Measurements from ENCODE around the gene MAEA.
A peak's percentile ranks its signal among the peaks of the same experiment; 100 is the strongest.
"Not testable (repeated sequence)": the region's sequence is repeated elsewhere in the genome, so short reads cannot be mapped to it uniquely, and the experiment has no call there.

MAEA gene

GRCh38 chr4:1323280-1323634 lies 33.6 kb downstream of the MAEA start:
- no peak for TF ChIP-seq CTCF (IDR thresholded peaks at IDR 0.05; ENCODE audit: low read depth, low read length)

GRCh38 chr4:1323635-1324442 lies 34.1 kb downstream of the MAEA start:
- peak; percentile 56 to 98 for DNase-seq (ENCODE audit: low read depth in 2 of 2)
- no peak for TF ChIP-seq CTCF (IDR thresholded peaks at IDR 0.05; ENCODE audit: low read depth, low read length)
- no peak overlapping the region for H3K4me3 ChIP-seq (replicated peaks in 1 of 2; ENCODE audit: low read depth in 2 of 2, low read length in 2 of 2)

More at GRCh38 chr4:1323280-1323634, 33.6 kb downstream of the MAEA start:
- H3K4me3 ChIP-seq (replicated peaks in 1 of 2; ENCODE audit: low read depth in 2 of 2, low read length in 2 of 2) = no peak overlapping the region
- DNase-seq (ENCODE audit: low read depth in 2 of 2) = no peak

GRCh38 chr4:1324443-1325175 lies 34.9 kb downstream of the MAEA start:
- DNase-seq (ENCODE audit: low read depth in 2 of 2) = peak in 1 of 2 donors; percentile 62
- not testable (repeated sequence) for H3K4me3 ChIP-seq (replicated peaks in 1 of 2; ENCODE audit: low read depth in 2 of 2, low read length in 2 of 2)

GRCh38 chr4:1325176-1325480 lies 35.4 kb downstream of the MAEA start:
- no peak for DNase-seq (ENCODE audit: low read depth in 2 of 2)
- no peak for TF ChIP-seq CTCF (IDR thresholded peaks at IDR 0.05; ENCODE audit: low read depth, low read length)
- H3K4me3 ChIP-seq (replicated peaks in 1 of 2; ENCODE audit: low read depth in 2 of 2, low read length in 2 of 2) = no peak overlapping the region

- no peak for DNase-seq (ENCODE audit: low read depth in 2 of 2)
- no peak for TF ChIP-seq CTCF (IDR thresholded peaks at IDR 0.05; ENCODE audit: low read depth, low read length)
- no peak overlapping the region for H3K4me3 ChIP-seq (replicated peaks in 1 of 2; ENCODE audit: low read depth in 2 of 2, low read length in 2 of 2)
Measured at GRCh38 chr4:1325681-1326635, 36.3 kb downstream of the MAEA start.

- no peak for DNase-seq (ENCODE audit: low read depth in 2 of 2)
- no peak for TF ChIP-seq CTCF (IDR thresholded peaks at IDR 0.05; ENCODE audit: low read depth, low read length)
- no peak overlapping the region for H3K4me3 ChIP-seq (replicated peaks in 1 of 2; ENCODE audit: low read depth in 2 of 2, low read length in 2 of 2)
Measured at GRCh38 chr4:1326751-1327525, 37.2 kb downstream of the MAEA start.

Measured in cardiac fibroblast (primary cell).